Astrocyte of the spinal cord (primary cell): Measurements from ENCODE around the gene RIC1.
A peak's percentile ranks its signal among the peaks of the same experiment; 100 is the strongest.

Source experiments
- DNase-seq: peaks from one replicate; pipeline ENCODE4 v3.0.0; 2011; ENCODE audit warnings: low read depth, low spot score
- H3K4me3 ChIP-seq: 2 replicates; pipeline ENCODE4 v1.5.1; 2011; ENCODE audit warnings: low read depth, mild to moderate bottlenecking, low read length, moderate library complexity
- CTCF ChIP-seq: IDR thresholded peaks from 2 replicates; pipeline ENCODE4 v1.5.1; 2012; ENCODE audit warnings: low read depth, mild to moderate bottlenecking, low read length, inconsistent platforms
- in situ Hi-C: cut with HindIII; loops from 2 replicates; pipeline ENCODE4 v1.10.0; 2017; ENCODE audit warnings: low sequenced_read_pairs

RIC1 gene

GRCh38 chr9:5783982-5784381 lies 155.1 kb downstream of the RIC1 start:
- DNase-seq: no peak
- TF ChIP-seq CTCF: no peak
- no peak overlapping the region for H3K4me3 ChIP-seq
- in situ Hi-C loops: no loop called here

- DNase-seq: no peak
- TF ChIP-seq CTCF: no peak
- no peak overlapping the region for H3K4me3 ChIP-seq
- in situ Hi-C loops: no loop called here
Measured at GRCh38 chr9:5784526-5785315, 155.8 kb downstream of the RIC1 start.

- TF ChIP-seq CTCF: no peak
- peak; percentile 32 for DNase-seq
- H3K4me3 ChIP-seq: no peak overlapping the region
- in situ Hi-C loops: no loop called here
Measured at GRCh38 chr9:5786370-5787127, 157.6 kb downstream of the RIC1 start.

GRCh38 chr9:5787220-5787619 lies 158.3 kb downstream of the RIC1 start:
- no peak for TF ChIP-seq CTCF
- DNase-seq: no peak
- in situ Hi-C loops: no loop called here
- H3K4me3 ChIP-seq: no peak overlapping the region

GRCh38 chr9:5787759-5788302 lies 158.9 kb downstream of the RIC1 start:
- TF ChIP-seq CTCF: no peak
- no peak overlapping the region for H3K4me3 ChIP-seq
- DNase-seq: no peak
- in situ Hi-C loops: no loop called here

GRCh38 chr9:5789489-5789888 lies 160.6 kb downstream of the RIC1 start:
- TF ChIP-seq CTCF: no peak
- no peak for DNase-seq
- H3K4me3 ChIP-seq: no peak overlapping the region
- in situ Hi-C loops: no loop called here
